GM18907 (cell line): ENCODE measurements around the gene MAML2.
"Not testable (repeated sequence)": the region's sequence is repeated elsewhere in the genome, so short reads cannot be mapped to it uniquely, and the experiment has no call there.

Source experiments
- ATAC-seq: cut with Tn5 transposase; IDR thresholded peaks from one replicate; pipeline ENCODE4 v1.9.1; 2021; ENCODE audit warnings: mild to moderate bottlenecking, moderate library complexity; ENCODE audit not compliant: unreplicated experiment

MAML2 gene

GRCh38 chr11:96294289-96294688 lies 48.7 kb downstream of the MAML2 start:
- no peak for ATAC-seq

DNA sequence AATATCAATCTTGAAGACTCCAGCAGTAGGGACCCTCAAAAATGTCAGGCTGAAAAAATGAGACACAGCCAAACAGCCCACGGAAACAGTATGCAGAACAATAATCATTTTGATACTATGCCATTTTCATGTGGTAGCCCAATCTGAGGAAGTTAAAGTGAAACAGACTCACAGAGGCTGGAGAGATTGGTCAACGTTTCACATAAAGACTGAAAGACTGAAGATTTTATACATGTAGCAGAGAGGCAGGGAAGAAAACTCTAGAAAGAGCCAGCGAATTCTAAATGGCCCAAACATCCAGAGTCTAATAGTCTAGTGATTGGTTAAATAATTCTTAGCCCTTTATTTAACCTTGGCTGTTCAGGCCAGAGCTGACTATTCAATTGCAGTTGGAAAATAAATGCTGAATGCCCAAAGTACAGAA lies 49.4 kb downstream of the MAML2 start:
- peak; percentile 84 for ATAC-seq

- no peak for ATAC-seq
These were observed 49.9 kb downstream of the MAML2 start for GRCh38 chr11:96293109-96293508.

DNA sequence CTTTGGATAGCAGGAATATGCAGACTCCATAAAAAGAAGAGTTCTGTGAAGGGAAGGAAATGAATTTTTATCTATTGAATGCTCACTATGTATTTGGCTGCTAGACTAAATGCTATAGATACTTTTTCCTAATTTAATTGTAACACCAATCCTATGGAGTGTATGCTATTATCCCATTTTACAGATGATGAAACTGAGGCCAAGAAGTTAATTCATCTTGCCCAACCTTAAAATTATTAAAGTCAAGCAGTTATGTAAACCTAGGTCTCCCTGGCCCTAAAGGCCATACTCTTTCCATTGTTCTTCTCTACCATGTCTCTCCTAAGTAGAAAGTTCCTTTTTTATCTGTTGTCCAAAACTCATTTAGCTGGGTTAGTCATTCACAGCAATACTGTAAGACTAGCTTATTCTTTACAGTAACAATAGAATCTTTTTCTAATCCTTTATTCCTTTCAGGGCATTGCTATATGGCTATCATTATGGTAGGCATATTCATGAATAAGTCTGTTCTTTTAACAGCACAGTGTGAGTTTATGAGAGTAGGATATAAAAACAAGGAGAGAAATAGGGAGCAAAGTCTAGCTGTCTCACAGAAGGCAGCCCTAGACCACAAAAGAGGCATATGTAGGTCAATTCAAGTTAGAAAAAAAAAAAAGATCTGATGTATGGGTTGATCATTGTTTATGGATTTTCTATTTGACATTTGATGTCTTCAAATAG lies 50.5 kb downstream of the MAML2 start:
- ATAC-seq: no peak

- ATAC-seq: no peak
These were observed 52.4 kb downstream of the MAML2 start for GRCh38 chr11:96290631-96291030.

GRCh38 chr11:96290031-96290430 lies 53.0 kb downstream of the MAML2 start:
- ATAC-seq: no peak

- no peak for ATAC-seq
These were observed 54.1 kb downstream of the MAML2 start for GRCh38 chr11:96288915-96289314.

DNA sequence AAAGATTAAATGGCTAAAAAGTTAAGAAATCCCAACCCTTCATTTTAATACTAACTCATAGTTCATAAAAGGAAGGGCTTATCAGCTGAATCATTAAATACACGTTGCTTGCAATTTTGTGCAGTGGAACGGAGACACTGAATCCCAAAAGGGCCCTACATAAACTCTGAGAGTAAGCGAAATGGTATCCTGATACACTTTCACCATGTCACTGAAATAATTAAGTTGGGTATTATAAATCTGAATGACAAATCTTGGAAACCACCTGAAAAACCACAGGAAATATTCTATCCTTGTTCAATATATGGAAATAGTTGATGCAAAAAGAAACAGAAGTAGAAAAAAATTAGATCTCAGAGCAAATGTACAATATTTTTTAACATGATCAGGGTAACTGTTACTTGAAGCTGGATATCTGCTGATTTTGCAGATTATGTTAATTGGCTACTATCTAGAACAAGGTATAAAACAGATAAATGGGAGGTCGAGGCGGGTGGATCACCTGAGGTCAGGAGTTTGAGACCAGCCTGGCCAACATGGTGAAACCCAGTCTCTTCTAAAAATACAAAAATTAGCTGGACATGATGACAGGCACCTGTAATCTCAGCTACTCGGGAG lies 55.1 kb downstream of the MAML2 start:
- ATAC-seq: no peak

GRCh38 chr11:96285985-96286384 lies 57.0 kb downstream of the MAML2 start:
- not testable (repeated sequence) for ATAC-seq

- ATAC-seq: no peak
These were observed 58.1 kb downstream of the MAML2 start for GRCh38 chr11:96284917-96285316.

- ATAC-seq: no peak
These were observed 58.6 kb downstream of the MAML2 start for GRCh38 chr11:96284401-96284800.

- no peak for ATAC-seq
These were observed 60.3 kb downstream of the MAML2 start for GRCh38 chr11:96282625-96283220.

DNA sequence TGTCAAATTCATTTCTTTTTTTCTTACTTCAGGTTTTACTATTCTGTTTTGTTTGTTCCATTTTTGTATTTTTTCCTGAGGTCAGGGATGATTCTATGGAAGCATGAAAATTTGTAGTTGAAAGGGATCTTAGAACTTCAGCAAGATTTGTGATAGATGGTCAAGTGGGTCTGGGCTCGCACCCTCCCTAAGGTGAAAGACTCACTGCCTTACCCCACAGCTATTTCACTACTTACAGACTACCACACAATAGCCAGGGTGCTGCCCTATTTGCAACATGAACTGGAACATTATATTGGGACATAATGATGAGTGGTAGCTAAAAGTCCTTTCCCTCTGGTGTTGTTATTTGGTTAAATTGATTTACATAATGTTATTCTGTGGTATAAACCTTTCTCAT lies 62.6 kb downstream of the MAML2 start:
- no peak for ATAC-seq

GRCh38 chr11:96279896-96280290 lies 63.1 kb downstream of the MAML2 start:
- ATAC-seq: no peak

GRCh38 chr11:96279018-96279895 lies 63.7 kb downstream of the MAML2 start:
- ATAC-seq: no peak

- ATAC-seq: no peak
These were observed 64.7 kb downstream of the MAML2 start for GRCh38 chr11:96278039-96278897.

DNA sequence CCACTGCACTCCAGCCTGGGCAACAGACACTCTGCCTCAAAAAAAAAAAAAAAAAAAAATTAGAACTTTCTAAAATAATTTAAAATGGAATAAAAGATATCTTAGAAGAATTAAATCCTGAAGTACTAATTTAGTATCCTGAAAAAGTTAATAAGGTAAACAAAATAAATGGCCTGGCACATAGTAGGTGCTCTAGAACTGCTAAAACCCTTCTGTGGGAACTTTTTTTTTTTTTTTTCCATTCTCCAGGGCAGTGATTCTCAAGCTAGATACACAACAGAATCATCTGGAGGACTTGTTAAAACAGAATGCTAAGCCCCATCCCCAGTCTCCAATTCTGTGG lies 65.3 kb downstream of the MAML2 start:
- ATAC-seq: no peak

DNA sequence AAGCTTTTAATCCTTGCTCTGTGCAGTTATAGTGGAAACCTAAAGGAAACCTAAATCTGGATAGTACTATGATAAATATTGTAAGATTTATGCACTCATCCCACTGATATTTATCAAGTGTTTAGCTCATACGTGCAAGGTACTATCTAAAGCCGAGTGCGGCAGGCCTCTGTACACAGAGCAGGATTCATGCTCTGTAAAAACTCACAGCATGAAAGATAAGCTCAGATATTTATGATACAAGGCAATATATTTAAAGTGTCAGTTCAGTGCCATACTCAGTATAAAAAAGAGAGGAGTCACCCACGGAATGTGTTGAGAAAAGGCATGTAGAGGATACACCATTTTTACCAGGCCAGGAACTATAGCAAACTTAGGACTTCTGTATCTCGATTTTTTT lies 66.2 kb downstream of the MAML2 start:
- ATAC-seq: no peak

- ATAC-seq: no peak
These were observed 67.0 kb downstream of the MAML2 start for GRCh38 chr11:96275801-96276594.

GRCh38 chr11:96273507-96273906 lies 69.5 kb downstream of the MAML2 start:
- no peak for ATAC-seq
